GM19467 (cell line): ENCODE measurements around the gene SLU7.
A peak's percentile ranks its signal among the peaks of the same experiment; 100 is the strongest.

Experiments
- ATAC-seq: cut with Tn5 transposase; IDR thresholded peaks from one replicate; pipeline ENCODE4 v1.9.1; 2021; ENCODE audit warnings: mild to moderate bottlenecking, moderate library complexity; ENCODE audit not compliant: unreplicated experiment

SLU7 gene

GRCh38 chr5:160420331-160420610 is 1.4 kb upstream of the SLU7 start:
- no peak for ATAC-seq

DNA sequence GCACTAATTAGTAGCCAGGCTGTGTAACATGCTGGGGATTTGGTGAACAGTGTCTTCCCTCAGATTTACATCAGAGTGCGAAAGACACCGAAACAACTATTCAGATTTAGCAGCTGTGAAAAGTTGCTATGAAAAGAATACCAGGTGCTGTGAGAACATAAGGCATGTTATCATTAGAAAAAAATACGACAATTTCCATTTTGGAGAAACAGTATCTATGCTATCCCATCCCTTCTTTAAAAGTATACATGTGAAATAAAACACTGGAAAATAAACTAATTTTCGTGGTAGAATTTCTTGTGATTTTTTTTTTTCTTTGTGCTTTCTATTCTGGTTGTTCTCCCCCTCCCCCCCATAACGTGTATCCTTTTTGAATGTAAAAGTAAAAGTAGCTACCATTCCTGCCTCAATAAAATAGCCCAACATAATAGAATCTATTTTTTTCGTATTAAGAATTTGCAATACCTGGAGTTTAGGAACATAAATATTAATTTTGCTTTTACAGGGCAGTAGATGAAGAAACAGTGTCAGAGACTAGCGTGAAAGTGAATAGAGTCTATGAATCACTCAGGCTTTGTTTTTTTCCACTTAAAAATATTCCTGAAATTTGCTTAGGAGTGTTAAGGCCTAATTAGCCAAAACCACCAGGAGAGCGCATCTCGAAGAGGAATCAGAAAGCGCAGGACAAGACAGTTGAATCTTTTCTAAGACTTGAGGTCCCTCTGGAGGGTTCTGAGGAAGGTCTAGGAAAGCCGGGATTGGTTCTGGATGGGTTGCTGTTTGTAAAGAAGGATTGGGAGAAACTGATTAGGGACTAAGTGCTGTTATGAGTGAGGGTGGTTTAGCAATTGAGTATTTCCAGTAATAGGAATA is 813 bp upstream of the SLU7 start:
- ATAC-seq: no peak

- ATAC-seq: peak; percentile 78
These were observed 19.2 kb downstream of the SLU7 start, which contains the start of gene FAM200C for GRCh38 chr5:160399402-160400353. Gene FAM200C (minus strand): TSS chr5:160400054. CDS start chr5:160395490, 4,564 bp downstream.

GRCh38 chr5:160398806-160399205 is 20.1 kb downstream of the SLU7 start:
- ATAC-seq: no peak

DNA sequence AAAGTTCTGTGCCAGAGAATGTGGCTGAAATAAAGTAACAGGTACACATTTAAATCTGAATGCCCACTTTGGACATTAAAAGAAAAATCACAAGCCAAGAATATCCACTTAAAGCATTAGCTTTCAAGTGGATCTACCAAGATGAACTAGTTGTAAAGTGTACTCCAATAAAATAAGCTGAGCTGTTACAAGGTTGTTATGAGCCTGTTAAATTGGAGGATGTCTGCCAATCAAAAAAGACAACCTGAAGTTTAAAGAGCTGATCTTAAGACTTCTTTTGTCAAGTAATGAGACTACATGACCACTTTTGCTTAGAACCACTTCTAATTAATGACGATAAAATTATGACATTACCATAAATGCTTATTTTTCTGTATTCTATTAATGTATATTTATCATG is 21.4 kb downstream of the SLU7 start:
- ATAC-seq: no peak

DNA sequence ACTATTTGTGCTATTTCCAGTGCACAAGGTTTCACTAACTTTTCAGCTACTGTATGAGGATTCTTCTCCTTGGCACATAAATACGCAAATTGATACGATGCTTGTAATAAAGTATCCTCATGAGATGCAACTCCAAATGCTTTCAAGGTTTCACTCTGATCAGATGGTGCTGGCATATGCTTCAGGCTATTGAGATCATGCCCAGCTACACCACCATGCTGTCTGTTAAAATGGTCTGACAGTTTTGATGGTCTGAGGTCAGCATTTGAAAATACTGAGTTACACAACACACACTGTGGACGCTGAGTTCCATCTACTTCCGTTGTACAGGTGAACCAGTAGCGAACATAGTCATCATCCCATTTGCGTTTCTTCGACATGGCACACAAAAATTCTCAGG is 23.8 kb downstream of the SLU7 start:
- no peak for ATAC-seq

GRCh38 chr5:160390787-160391696 is 27.8 kb downstream of the SLU7 start:
- ATAC-seq: no peak

GRCh38 chr5:160387445-160387844 is 31.4 kb downstream of the SLU7 start:
- no peak for ATAC-seq

GRCh38 chr5:160385496-160385895 is 33.4 kb downstream of the SLU7 start:
- ATAC-seq: no peak

GRCh38 chr5:160384681-160385080 is 34.2 kb downstream of the SLU7 start:
- no peak for ATAC-seq

- no peak for ATAC-seq
These were observed 36.5 kb downstream of the SLU7 start for GRCh38 chr5:160382346-160382745.

DNA sequence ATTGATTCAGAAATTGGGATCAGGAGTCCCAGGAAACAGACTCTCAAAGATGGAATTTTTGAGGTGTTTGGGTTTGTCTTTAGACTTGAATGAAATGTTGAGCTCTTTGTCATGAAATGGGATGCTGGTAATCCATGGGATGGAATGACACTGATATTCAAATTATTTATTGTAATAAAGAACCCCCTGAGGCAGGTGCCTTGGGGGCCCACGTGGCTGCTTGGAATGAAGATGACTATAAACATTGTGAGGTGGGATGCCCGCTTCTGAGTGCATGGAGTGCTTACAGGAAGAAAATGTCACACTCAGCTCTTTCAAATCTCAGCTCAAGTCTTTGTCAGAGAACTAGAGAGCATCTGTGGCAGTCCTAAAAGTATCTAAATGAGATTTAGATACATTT is 38.8 kb downstream of the SLU7 start:
- no peak for ATAC-seq

GRCh38 chr5:160379511-160379910 is 39.4 kb downstream of the SLU7 start:
- no peak for ATAC-seq

- no peak for ATAC-seq
These were observed 40.6 kb downstream of the SLU7 start for GRCh38 chr5:160378330-160378729.

DNA sequence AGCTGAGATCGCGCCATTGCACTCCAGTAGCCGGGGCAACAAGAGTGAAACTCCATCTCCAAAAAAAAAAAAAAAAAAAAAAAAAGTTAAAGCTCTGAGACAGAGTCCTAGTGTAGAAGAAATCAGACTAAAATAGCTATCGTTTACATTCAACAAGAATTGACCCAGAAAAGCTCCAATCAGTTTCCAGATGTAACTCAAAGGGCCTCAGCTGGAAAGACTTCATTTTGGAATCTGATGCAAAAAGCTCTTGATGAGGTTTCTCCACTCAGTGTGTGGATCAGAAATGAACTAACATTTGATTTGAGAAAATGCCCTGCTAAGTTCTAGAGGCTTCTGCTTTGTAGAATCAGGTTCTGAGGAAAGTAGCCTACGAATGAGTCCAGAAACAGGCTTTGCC is 41.2 kb downstream of the SLU7 start:
- no peak for ATAC-seq

DNA sequence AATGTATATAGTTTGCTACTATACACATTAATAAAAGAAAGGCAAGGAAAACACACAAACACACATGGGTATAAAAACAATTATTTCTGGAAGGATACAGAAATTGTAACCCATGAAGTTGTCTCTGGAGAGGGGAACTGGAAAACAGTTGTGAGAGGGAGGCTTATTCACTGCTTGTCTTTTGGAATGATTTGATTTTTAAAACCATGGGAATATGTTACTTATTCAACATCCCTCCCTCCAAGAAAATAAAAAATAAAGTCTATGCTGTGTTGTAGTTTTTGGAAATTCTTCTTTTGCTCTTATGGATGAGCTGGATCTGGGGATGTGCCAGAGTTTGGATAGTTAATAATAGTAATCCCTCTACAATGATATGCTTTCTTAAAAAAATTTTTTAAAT is 42.5 kb downstream of the SLU7 start:
- ATAC-seq: no peak

- no peak for ATAC-seq
These were observed 43.2 kb downstream of the SLU7 start for GRCh38 chr5:160375701-160376100.

GRCh38 chr5:160375166-160375565 is 43.7 kb downstream of the SLU7 start:
- no peak for ATAC-seq

GRCh38 chr5:160371294-160371693 is 47.6 kb downstream of the SLU7 start:
- no peak for ATAC-seq

- no peak for ATAC-seq
These were observed 48.2 kb downstream of the SLU7 start for GRCh38 chr5:160370713-160371034.
